Measurements from ENCODE around the gene TPD52L2. TPM values are rescaled to one million over a fixed set of nuclear protein-coding genes. Genes with fewer than 3 reads are reported as not detected.

The TPD52L2 gene
- total RNA-seq, 1 experiment from 2014 or later: 147 TPM

GRCh38 chr20:63857764-63858392, 7.2 kb upstream of the TPD52L2 start:
- H3K4me1 ChIP-seq (ENCODE audit: insufficient read depth, low read length): no peaks in the 10 kb centered on the region
- no TSS peak for BruUV-seq (replicated peaks)
- H3K4me3 ChIP-seq (ENCODE audit: low read length): no peak overlapping the region
- peaks cover 3% of the 10 kb centered on the region for H3F3A ChIP-seq (ENCODE audit: low read length, unreplicated experiment)
- no peak for TF ChIP-seq CTCF (conservative IDR thresholded peaks at IDR 0.05; ENCODE audit: low read depth, low read length)
- TF ChIP-seq EZH2phosphoT487 (IDR thresholded peaks at IDR 0.05; ENCODE audit: borderline replicate concordance, low read length): no peak
- no peak for TF ChIP-seq EZH2 (IDR thresholded peaks at IDR 0.05; ENCODE audit: low read length, unreplicated experiment)
- ChIA-PET POLR2A (ENCODE audit: unreplicated experiment) (interaction anchor here (0.6 kb wide), 1 partner anchor 48 kb away, joined by 4 read pairs; no protein-coding TSS in a partner anchor), CTCF (no interaction called here)
- no peaks in the 10 kb centered on the region for H3K9me2 ChIP-seq (replicated peaks; ENCODE audit: low read length)
- H3K4me2 ChIP-seq (ENCODE audit: low read length): no peak overlapping the region
- H4K20me1 ChIP-seq (ENCODE audit: low read length): no peaks in the 10 kb centered on the region
- intact Hi-C loops (cut with micrococcal nuclease): no loop called here
- H3K79me2 ChIP-seq (ENCODE audit: low read length): no peaks in the 10 kb centered on the region
- ATAC-seq (no peak), DNase-seq (no peak)
- peaks cover 20% of the 10 kb centered on the region for H3K27me3 ChIP-seq (ENCODE audit: low read length)
- no peaks in the 10 kb centered on the region for H3K9me3 ChIP-seq (ENCODE audit: low read length)
- H3K9ac ChIP-seq (ENCODE audit: low read length): no peak overlapping the region
- H2AFZ ChIP-seq (ENCODE audit: low read length): no peak overlapping the region
- peaks cover 6% of the 10 kb centered on the region; the same call in 1 of the 2 replicates for H3K36me3 ChIP-seq (ENCODE audit: low read depth, low read length)
- no peak overlapping the region for H3K27ac ChIP-seq (ENCODE audit: low read length)

- Histone ChIP-seq H4K20me1 (ENCODE audit: low read length) (no peaks in the 10 kb centered on the region), H3K4me3 (ENCODE audit: low read length) (no peak overlapping the region), H3K4me2 (ENCODE audit: low read length) (no peak overlapping the region), H3F3A (ENCODE audit: low read length, unreplicated experiment) (peaks cover 3% of the 10 kb centered on the region), H3K79me2 (ENCODE audit: low read length) (peaks cover 6% of the 10 kb centered on the region), H3K9me2 (replicated peaks; ENCODE audit: low read length) (no peaks in the 10 kb centered on the region), H3K4me1 (ENCODE audit: insufficient read depth, low read length) (peaks cover 3% of the 10 kb centered on the region), H3K36me3 (ENCODE audit: low read depth, low read length) (peaks cover 6% of the 10 kb centered on the region; the same call in 1 of the 2 replicates), H2AFZ (ENCODE audit: low read length) (no peak overlapping the region), H3K27ac (ENCODE audit: low read length) (no peak overlapping the region), H3K9me3 (ENCODE audit: low read length) (no peaks in the 10 kb centered on the region), H3K27me3 (ENCODE audit: low read length) (peaks cover 20% of the 10 kb centered on the region), H3K9ac (ENCODE audit: low read length) (no peak overlapping the region)
- DNase-seq (no peak), ATAC-seq (no peak)
- TF ChIP-seq CTCF (conservative IDR thresholded peaks at IDR 0.05; ENCODE audit: low read depth, low read length) (0 out of 2 replicates have a peak, but pooled peaks have one; percentile 15), EZH2 (IDR thresholded peaks at IDR 0.05; ENCODE audit: low read length, unreplicated experiment) (no peak)
- CTCF ChIA-PET: no interaction called here
- POLR2A ChIA-PET (ENCODE audit: unreplicated experiment): no interaction called here
- intact Hi-C loops (cut with micrococcal nuclease): no loop called here
- no TSS peak for BruUV-seq (replicated peaks)
Measured at GRCh38 chr20:63858393-63859165, 6.5 kb upstream of the TPD52L2 start.

Measured in PC-3 (cell line).